Activated gamma-delta T cell (primary cell): ENCODE results near the gene STEAP2.
"Not testable (repeated sequence)": the region's sequence is repeated elsewhere in the genome, so short reads cannot be mapped to it uniquely, and the experiment has no call there.

Source experiments
- DNase-seq: peaks from one replicate; lab custom pipeline; 2025; lab: John Stamatoyannopoulos, UW
- total RNA-seq, 2 donors: gene quantifications; one replicate each; lab custom pipeline; 2026; lab: John Stamatoyannopoulos, UW

STEAP2 gene
- total RNA-seq, result 0 to 0.22 reads per million in 2 donors

- peak; percentile 10 for DNase-seq
These were observed at the start of gene STEAP2 for GRCh38 chr7:90211391-90212148. Gene STEAP2 (plus strand): TSS chr7:90211740. CDS start chr7:90225083, 13,343 bp downstream.

GRCh38 chr7:90163534-90163933, 48.0 kb upstream of the STEAP2 start:
- no peak for DNase-seq

- no peak for DNase-seq
These were observed 45.8 kb upstream of the STEAP2 start for GRCh38 chr7:90165724-90166123.

GRCh38 chr7:90166153-90166552, 45.4 kb upstream of the STEAP2 start:
- DNase-seq, result no peak

GRCh38 chr7:90167361-90167760, 44.2 kb upstream of the STEAP2 start:
- no peak for DNase-seq

GRCh38 chr7:90169891-90170290, 41.6 kb upstream of the STEAP2 start:
- DNase-seq, result no peak

- no peak for DNase-seq
These were observed 39.4 kb upstream of the STEAP2 start for GRCh38 chr7:90172121-90172520.

- no peak for DNase-seq
These were observed 38.9 kb upstream of the STEAP2 start for GRCh38 chr7:90172624-90173023.

- DNase-seq, result no peak
These were observed 38.3 kb upstream of the STEAP2 start for GRCh38 chr7:90173127-90173844.

- DNase-seq, result no peak
These were observed 35.9 kb upstream of the STEAP2 start for GRCh38 chr7:90175667-90176066.

GRCh38 chr7:90176195-90176594, 35.3 kb upstream of the STEAP2 start:
- DNase-seq, result no peak

- no peak for DNase-seq
These were observed 33.4 kb upstream of the STEAP2 start for GRCh38 chr7:90178166-90178565.

GRCh38 chr7:90178679-90179278, 32.8 kb upstream of the STEAP2 start:
- DNase-seq, result no peak

- DNase-seq, result no peak
These were observed 31.4 kb upstream of the STEAP2 start for GRCh38 chr7:90180011-90180585.

GRCh38 chr7:90180649-90181048, 30.9 kb upstream of the STEAP2 start:
- DNase-seq, result no peak

GRCh38 chr7:90181485-90181884, 30.1 kb upstream of the STEAP2 start:
- no peak for DNase-seq

- not testable (repeated sequence) for DNase-seq
These were observed 25.2 kb upstream of the STEAP2 start for GRCh38 chr7:90186290-90186689.

- DNase-seq, result no peak
These were observed 24.0 kb upstream of the STEAP2 start for GRCh38 chr7:90187507-90188050.

- no peak for DNase-seq
These were observed 23.3 kb upstream of the STEAP2 start for GRCh38 chr7:90188281-90188680.

- DNase-seq, result no peak
These were observed 20.5 kb upstream of the STEAP2 start for GRCh38 chr7:90190995-90191394.

GRCh38 chr7:90191648-90192047, 19.9 kb upstream of the STEAP2 start:
- no peak for DNase-seq
